K562 treated with DMSO at 1 percent for 48 hours (cell line): ENCODE measurements around the gene RAB27B. TPM values are rescaled to one million over a fixed set of nuclear protein-coding genes. Genes with fewer than 3 reads are reported as not detected.

Experiments used
- total RNA-seq: library from RNA; unstranded; fragments of 300-600 nt; gene quantifications from 2 replicates; pipeline ENCODE4 v1.2.3, GENCODE V29; 2022; ENCODE audit warnings: low replicate concordance; ENCODE audit errors: extremely low read depth

RAB27B gene
- total RNA-seq, result not detected in 2 replicates

GRCh38 chr18:54828281-54828881, at the start of gene RAB27B:
Gene RAB27B (plus strand): TSS chr18:54828477. CDS start chr18:54877586, 49,109 bp downstream.

Other genes starting within 250 kb of the RAB27B start
- gene DYNAP, start 237.2 kb upstream of the RAB27B start, total RNA-seq, result not detected in 2 replicates
- gene CCDC68, start 131.0 kb downstream of the RAB27B start, total RNA-seq, result not detected in 2 replicates